Measurements from ENCODE around the gene TMEM221. TPM values are rescaled to one million over a fixed set of nuclear protein-coding genes. Genes with fewer than 3 reads are reported as not detected.

TMEM221 gene
- total RNA-seq, 4 donors from 2014 or later: 0.21 to 2.0 (median 0.30) TPM; not detected in 1

DNA sequence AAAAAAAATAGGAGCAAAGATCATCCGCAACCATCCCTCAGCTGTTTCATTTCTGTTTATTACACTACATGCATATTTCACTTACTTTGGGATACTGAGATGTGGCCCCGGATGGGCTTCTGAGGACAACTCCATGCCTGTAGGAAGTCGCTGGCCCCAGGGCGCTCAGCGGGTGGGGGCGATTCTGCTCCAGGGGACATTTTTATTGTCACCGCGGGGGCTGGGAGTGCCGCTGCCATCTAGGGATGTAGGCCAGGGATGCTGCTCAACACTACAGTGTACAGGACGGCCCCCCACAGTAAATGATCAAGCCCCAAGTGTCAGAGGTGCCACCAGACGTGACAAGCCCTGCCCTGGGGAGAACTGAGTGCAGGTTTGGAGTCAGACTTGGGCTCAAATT, 36.7 kb downstream of the TMEM221 start:
- TF ChIP-seq EP300 (IDR thresholded peaks at IDR 0.05): no peak
- TF ChIP-seq POLR2A (IDR thresholded peaks at IDR 0.05): no peak
- TF ChIP-seq, protein P1, sequence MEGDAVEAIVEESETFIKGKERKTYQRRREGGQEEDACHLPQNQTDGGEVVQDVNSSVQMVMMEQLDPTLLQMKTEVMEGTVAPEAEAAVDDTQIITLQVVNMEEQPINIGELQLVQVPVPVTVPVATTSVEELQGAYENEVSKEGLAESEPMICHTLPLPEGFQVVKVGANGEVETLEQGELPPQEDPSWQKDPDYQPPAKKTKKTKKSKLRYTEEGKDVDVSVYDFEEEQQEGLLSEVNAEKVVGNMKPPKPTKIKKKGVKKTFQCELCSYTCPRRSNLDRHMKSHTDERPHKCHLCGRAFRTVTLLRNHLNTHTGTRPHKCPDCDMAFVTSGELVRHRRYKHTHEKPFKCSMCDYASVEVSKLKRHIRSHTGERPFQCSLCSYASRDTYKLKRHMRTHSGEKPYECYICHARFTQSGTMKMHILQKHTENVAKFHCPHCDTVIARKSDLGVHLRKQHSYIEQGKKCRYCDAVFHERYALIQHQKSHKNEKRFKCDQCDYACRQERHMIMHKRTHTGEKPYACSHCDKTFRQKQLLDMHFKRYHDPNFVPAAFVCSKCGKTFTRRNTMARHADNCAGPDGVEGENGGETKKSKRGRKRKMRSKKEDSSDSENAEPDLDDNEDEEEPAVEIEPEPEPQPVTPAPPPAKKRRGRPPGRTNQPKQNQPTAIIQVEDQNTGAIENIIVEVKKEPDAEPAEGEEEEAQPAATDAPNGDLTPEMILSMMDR (IDR thresholded peaks at IDR 0.05): no peak
- DNase-seq (ENCODE audit: low spot score in 2 of 2): no peak
- peaks cover 0 to 11% of the 10 kb centered on the region in 2 donors for H3K27me3 ChIP-seq
- no peaks in the 10 kb centered on the region for H3K36me3 ChIP-seq
- H3K4me3 ChIP-seq: no peak overlapping the region
- no peaks in the 10 kb centered on the region for H3K9me3 ChIP-seq
- WGBS, 2 donors: 72 to 79% methylated on average over 11 of the region's 11 CpGs
- H3K27ac ChIP-seq: no peak overlapping the region
- H3K4me1 ChIP-seq: peaks cover 0 to 6% (median 1%) of the 10 kb centered on the region in 4 donors

DNA sequence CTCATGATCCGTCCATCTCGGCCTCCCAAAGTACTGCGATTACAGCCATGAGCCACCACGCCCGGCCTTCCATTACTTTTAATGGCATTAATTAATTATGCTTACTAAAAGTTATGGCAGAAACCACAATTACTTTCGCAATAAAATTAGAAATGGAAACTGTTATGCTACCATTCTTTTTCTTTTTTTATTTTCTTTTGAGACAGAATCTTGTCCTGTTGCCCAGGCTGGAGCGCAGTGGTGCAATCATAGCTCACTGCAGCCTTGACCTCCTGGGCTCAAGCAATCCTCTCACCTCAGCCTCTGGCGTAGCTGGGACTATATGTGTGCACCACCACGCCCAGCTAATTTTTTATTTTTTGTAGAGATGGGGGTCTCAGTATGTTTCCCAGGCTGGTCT, 38.5 kb downstream of the TMEM221 start:
- no peaks in the 10 kb centered on the region for H3K36me3 ChIP-seq
- no peak overlapping the region for H3K27ac ChIP-seq
- H3K27me3 ChIP-seq: peaks cover 0 to 5% of the 10 kb centered on the region in 2 donors
- H3K4me3 ChIP-seq: no peak overlapping the region
- H3K9me3 ChIP-seq: no peaks in the 10 kb centered on the region
- DNase-seq (ENCODE audit: low spot score in 2 of 2): no peak
- TF ChIP-seq POLR2A (IDR thresholded peaks at IDR 0.05) (no peak), EP300 (IDR thresholded peaks at IDR 0.05) (no peak)
- TF ChIP-seq, protein P1 (IDR thresholded peaks at IDR 0.05): no peak
- peaks cover 0 to 15% (median 5%) of the 10 kb centered on the region in 4 donors for H3K4me1 ChIP-seq
- WGBS, 2 donors: 87 to 95% methylated on average over 9 of the region's 9 CpGs

DNA sequence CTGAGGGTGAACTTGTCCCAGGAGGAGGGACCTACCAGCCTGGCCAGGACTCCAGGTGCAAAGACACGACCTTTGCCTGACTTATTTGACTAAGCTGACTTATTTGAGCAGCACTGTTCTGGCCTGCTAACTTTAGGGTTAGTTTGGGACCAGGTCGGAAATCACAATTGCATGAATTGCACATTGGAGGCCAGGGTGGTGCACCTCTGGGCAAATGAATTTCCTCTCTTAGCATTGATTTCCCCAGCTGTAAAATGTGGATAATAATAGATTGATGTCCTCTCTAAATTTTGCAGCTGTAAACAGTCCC, 41.6 kb downstream of the TMEM221 start:
- DNase-seq (ENCODE audit: low spot score in 2 of 2): no peak
- Histone ChIP-seq H3K4me3 (peak overlapping the region in 2 of 4 donors; percentile 45 to 49), H3K27me3 (peaks cover 0 to 12% of the 10 kb centered on the region in 2 donors), H3K9me3 (no peaks in the 10 kb centered on the region), H3K4me1 (peaks cover 0 to 29% (median 9%) of the 10 kb centered on the region in 4 donors), H3K27ac (peak overlapping the region in 3 of 4 donors; percentile 77 to 83 (median 80)), H3K36me3 (no peaks in the 10 kb centered on the region)
- TF ChIP-seq, protein P1 (IDR thresholded peaks at IDR 0.05): no peak
- no peak for TF ChIP-seq EP300 (IDR thresholded peaks at IDR 0.05)
- no peak for TF ChIP-seq POLR2A (IDR thresholded peaks at IDR 0.05)
- WGBS, 2 donors: 64 to 68% methylated on average over 2 of the region's 2 CpGs

DNA sequence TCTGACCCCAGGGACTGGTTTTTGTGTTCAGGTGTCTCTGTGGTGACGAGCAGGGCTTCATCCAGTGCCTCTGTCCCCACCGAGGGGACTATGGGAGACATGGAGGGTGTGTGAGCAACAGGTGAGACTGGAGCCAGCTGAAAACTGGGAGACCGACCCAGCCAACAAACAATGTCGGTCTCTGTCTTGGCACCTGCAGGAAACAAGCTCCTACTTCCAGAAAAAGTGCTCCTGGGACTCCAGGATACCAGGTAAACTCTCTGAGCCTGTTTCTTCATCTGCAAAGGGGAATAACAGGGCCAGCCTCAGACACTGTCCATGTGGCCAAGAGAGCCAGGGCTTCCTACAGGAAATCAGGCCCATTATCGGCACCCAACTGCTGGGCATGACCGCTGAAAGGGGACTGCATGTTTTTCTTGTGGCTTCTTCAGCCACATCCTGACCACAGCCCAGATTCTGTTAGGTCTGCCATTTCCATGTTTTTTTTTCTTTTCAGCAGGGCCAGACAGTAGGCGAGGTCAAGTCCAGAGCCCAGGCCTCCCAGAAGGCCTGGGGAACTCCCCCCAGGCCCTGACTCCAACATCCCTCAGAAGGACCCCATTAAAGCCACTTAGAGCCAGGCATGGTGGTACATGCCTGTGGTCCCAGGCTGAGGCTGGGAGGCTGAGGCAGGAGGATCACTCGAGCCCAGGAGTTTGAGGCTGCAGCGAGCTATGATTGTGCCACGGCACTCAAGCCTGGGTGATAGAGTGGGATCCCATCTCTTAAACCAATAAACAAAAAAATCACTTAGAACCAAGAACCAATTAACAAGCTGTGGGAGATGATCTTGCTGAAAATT, 42.2 kb downstream of the TMEM221 start:
- DNase-seq (ENCODE audit: low spot score in 2 of 2): no peak
- H3K4me3 ChIP-seq: peak overlapping the region; percentile 9 to 49 (median 36)

DNA sequence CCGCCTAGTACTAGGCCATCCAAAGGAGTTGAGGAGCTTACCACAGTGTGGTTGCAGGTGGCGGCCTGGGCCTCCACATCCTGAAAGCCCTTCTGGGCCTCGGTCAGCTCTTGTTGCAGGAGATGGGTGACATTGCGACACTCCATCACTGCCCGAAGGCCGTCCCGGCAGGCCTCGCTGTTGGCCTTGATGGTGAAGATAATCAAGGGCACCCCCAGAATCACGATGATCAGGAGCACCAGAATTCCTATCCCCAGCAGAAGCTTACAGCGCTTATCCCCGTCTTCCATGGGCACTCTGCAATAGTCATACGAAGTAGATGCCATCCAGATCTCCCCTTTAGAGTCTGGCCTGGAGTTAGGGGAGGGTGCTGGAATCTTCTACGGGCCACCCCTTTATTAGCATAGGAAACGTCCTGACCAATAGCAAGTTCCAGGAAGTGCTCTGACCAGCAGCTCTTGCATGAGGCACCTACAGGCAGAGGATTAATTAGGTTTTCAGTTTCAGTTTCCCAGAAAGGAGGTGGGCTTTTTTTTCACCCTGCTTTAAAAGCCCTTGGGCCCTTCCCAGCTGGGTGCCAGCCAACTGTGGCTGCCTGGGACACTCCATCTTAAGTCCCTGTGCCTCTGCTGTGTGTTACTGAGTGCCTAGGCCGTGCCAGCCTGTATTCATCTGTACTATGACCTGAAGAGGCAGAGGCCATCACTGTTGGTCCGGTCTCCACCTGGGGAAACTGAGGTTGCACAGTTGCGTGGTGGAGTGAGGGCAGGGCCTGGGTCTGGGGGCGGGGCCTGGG, 43.0 kb downstream of the TMEM221 start, which contains the start of gene BST2:
Gene BST2, minus strand, starts transcription at position 381 of the 796 bp plus-strand sequence. Its CDS starts 55 bp downstream, at position 326.
- H3K36me3 ChIP-seq: no peaks in the 10 kb centered on the region
- H3K4me1 ChIP-seq: peaks cover 0 to 29% (median 9%) of the 10 kb centered on the region in 4 donors
- no peaks in the 10 kb centered on the region for H3K9me3 ChIP-seq
- whole genome bisulfite sequencing, 2 donors: 56% methylated on average over 14 of the region's 18 CpGs
- peak within 1 kb of the TSS; percentile 64 to 83 (median 78) for H3K27ac ChIP-seq
- TF ChIP-seq POLR2A (IDR thresholded peaks at IDR 0.05) (peak in 1 of 2 donors; percentile 68), EP300 (IDR thresholded peaks at IDR 0.05) (peak in 1 of 2 donors; percentile 49)
- TF ChIP-seq, protein P1 (IDR thresholded peaks at IDR 0.05): no peak
- peaks cover 0 to 18% of the 10 kb centered on the region in 2 donors for H3K27me3 ChIP-seq
- peak within 1 kb of the TSS; percentile 27 to 49 (median 36) for H3K4me3 ChIP-seq
- DNase-seq (ENCODE audit: low spot score in 2 of 2): peak; percentile 27 to 48

More for the DNA sequence above, 42.2 kb downstream of the TMEM221 start:
- no peak for TF ChIP-seq EP300 (IDR thresholded peaks at IDR 0.05)
- peaks cover 0 to 29% (median 9%) of the 10 kb centered on the region in 4 donors for H3K4me1 ChIP-seq
- H3K27me3 ChIP-seq: peaks cover 0 to 12% of the 10 kb centered on the region in 2 donors
- H3K36me3 ChIP-seq: no peaks in the 10 kb centered on the region
- 73 to 78% methylated on average over 10 of the region's 10 CpGs for WGBS, 2 donors
- peak overlapping the region; percentile 64 to 83 (median 78) for H3K27ac ChIP-seq
- no peaks in the 10 kb centered on the region for H3K9me3 ChIP-seq

Measured in tibial nerve (tissue), 4 donors.